HL-60/S4 treated with phorbol 12-myristate 13-acetate at 8.2 ng/mL for 4 days and 3 days (cell line): ENCODE measurements around the gene HLA-DOA.

ENCODE experiments used
- in situ Hi-C: fragments of 300-500 bp; cut with MboI; formaldehyde crosslinking; loops from 2 replicates; pipeline ENCODE4 v1.15.0; 2022; ENCODE audit warnings: low sequenced_read_pairs

HLA-DOA gene

GRCh38 chr6:33017694-33018353, 8.4 kb upstream of the HLA-DOA start:
- in situ Hi-C loops, result no loop called here

GRCh38 chr6:33017018-33017417, 7.6 kb upstream of the HLA-DOA start:
- in situ Hi-C loops, result no loop called here

GRCh38 chr6:33015798-33016197, 6.4 kb upstream of the HLA-DOA start:
- in situ Hi-C loops, result no loop called here

GRCh38 chr6:33014841-33015634, 5.6 kb upstream of the HLA-DOA start:
- in situ Hi-C loops, result no loop called here

GRCh38 chr6:33013608-33014007, 4.2 kb upstream of the HLA-DOA start:
- in situ Hi-C loops, result no loop called here

GRCh38 chr6:33010356-33010755, 965 bp upstream of the HLA-DOA start:
- in situ Hi-C loops, result no loop called here

- in situ Hi-C loops, result no loop called here
Observed at GRCh38 chr6:33007831-33008400, 1.5 kb downstream of the HLA-DOA start.

- in situ Hi-C loops, result no loop called here
Observed at GRCh38 chr6:33004940-33005339, 4.5 kb downstream of the HLA-DOA start.

GRCh38 chr6:33001685-33002084, 7.7 kb downstream of the HLA-DOA start:
- in situ Hi-C loops, result no loop called here

GRCh38 chr6:33000055-33000454, 9.3 kb downstream of the HLA-DOA start:
- in situ Hi-C loops, result no loop called here

GRCh38 chr6:32995448-32995847, 13.9 kb downstream of the HLA-DOA start:
- in situ Hi-C loops, result loop anchor here (25.0 kb wide), 1 partner anchor 108 kb away; no protein-coding TSS in a partner anchor

GRCh38 chr6:32993363-32993973, 15.9 kb downstream of the HLA-DOA start:
- in situ Hi-C loops, result loop anchor here (25.0 kb wide), 1 partner anchor 106 kb away; no protein-coding TSS in a partner anchor

GRCh38 chr6:32991972-32992371, 17.4 kb downstream of the HLA-DOA start:
- in situ Hi-C loops, result loop anchor here (25.0 kb wide), 1 partner anchor 105 kb away; no protein-coding TSS in a partner anchor

- in situ Hi-C loops, result loop anchor here (25.0 kb wide), 1 partner anchor 102 kb away; no protein-coding TSS in a partner anchor
Observed at GRCh38 chr6:32989368-32989767, 20.0 kb downstream of the HLA-DOA start.

- in situ Hi-C loops, result loop anchor here (25.0 kb wide), 1 partner anchor 98 kb away; no protein-coding TSS in a partner anchor
Observed at GRCh38 chr6:32984622-32985389, 24.6 kb downstream of the HLA-DOA start.

GRCh38 chr6:32983964-32984621, 25.3 kb downstream of the HLA-DOA start:
- in situ Hi-C loops, result loop anchor here (25.0 kb wide), 1 partner anchor 97 kb away; no protein-coding TSS in a partner anchor

- in situ Hi-C loops, result loop anchor here (25.0 kb wide), 1 partner anchor 96 kb away; no protein-coding TSS in a partner anchor
Observed at GRCh38 chr6:32983493-32983848, 25.9 kb downstream of the HLA-DOA start.

GRCh38 chr6:32982702-32983492, 26.5 kb downstream of the HLA-DOA start:
- in situ Hi-C loops, result loop anchor here (25.0 kb wide), 1 partner anchor 96 kb away; no protein-coding TSS in a partner anchor
